Testis (tissue), 3 donors: ENCODE data around the gene FOS. TPM values are rescaled to one million over a fixed set of nuclear protein-coding genes. Genes with fewer than 3 reads are reported as not detected.
A peak's percentile ranks its signal among the peaks of the same experiment; 100 is the strongest.
"Not testable (repeated sequence)": the region's sequence is repeated elsewhere in the genome, so short reads cannot be mapped to it uniquely, and the experiment has no call there.

Experiments
- DNase-seq: peaks from one replicate; pipeline ENCODE4 v3.0.0-alpha.2; 2019
- H3K27ac ChIP-seq, 2 donors: fragments of 200-600 bp; sonication (generic); one replicate each; pipeline ENCODE4 v1.5.1; 2019
- H3K27me3 ChIP-seq: fragments of 200-600 bp; sonication (generic); one replicate; pipeline ENCODE4 v1.5.1; 2019
- H3K36me3 ChIP-seq: fragments of 200-600 bp; sonication (generic); one replicate; pipeline ENCODE4 v1.5.1; 2017; ENCODE audit warnings: low read depth; ENCODE audit errors: missing control alignments
- H3K4me1 ChIP-seq: fragments of 200-600 bp; sonication (generic); one replicate; pipeline ENCODE4 v1.5.1; 2019
- H3K4me3 ChIP-seq, 2 donors: fragments of 200-600 bp; sonication (generic); one replicate each; pipeline ENCODE4 v1.5.1; 2017 to 2019
- H3K9me3 ChIP-seq: fragments of 200-600 bp; sonication (generic); one replicate; pipeline ENCODE4 v1.5.1; 2017
- CTCF ChIP-seq, 3 experiments: fragments of 450-650 bp in 2 of 3; fragments of 200-600 bp in 1 of 3; sonication (generic) in 1 of 3; IDR thresholded peaks; one replicate each; pipeline ENCODE4 v1.5.1; 2016 to 2019; ENCODE audit warnings: antibody characterized with exemption in 3 of 3, mild to moderate bottlenecking in 2 of 3, moderate library complexity in 1 of 3
- POLR2A ChIP-seq: fragments of 450-650 bp; IDR thresholded peaks from one replicate; pipeline ENCODE4 v1.6.1; 2017; ENCODE audit warnings: antibody characterized with exemption, mild to moderate bottlenecking, moderate library complexity
- WGBS, 2 donors: methylation state at CpG; one replicate each; pipeline ENCODE4 v1.1.5; 2018; 5-methylcytosine and 5-hydroxymethylcytosine counted together
- intact Hi-C: fragments of 100-400 bp; cut with DNase I; formaldehyde crosslinking; loops from one replicate; pipeline ENCODE4 v1.15.1; 2023; ENCODE audit warnings: low total_unique reads
- polyA plus RNA-seq: library from polyadenylated mRNA; stranded (reverse); fragments of 350-450 nt; fragmentation: Illumina TruSeq; extraction: RNeasy Lipid Tissue Mini Kit (QIAGEN cat#74804); gene quantifications from one replicate; pipeline ENCODE4 v1.2.3, GENCODE V29; 2014; ENCODE audit warnings: low read depth, low replicate concordance; ENCODE audit not compliant: insufficient read depth
- total RNA-seq, 2 donors: library from RNA; depleted of rRNA; stranded (reverse); fragments of >200 nt; gene quantifications; one replicate each; pipeline ENCODE4 v1.2.3, GENCODE V29; 2016

FOS gene
- total and polyA plus RNA-seq, 3 donors from 2014 or later = 44.2 to 247 (median 66.1) TPM

DNA sequence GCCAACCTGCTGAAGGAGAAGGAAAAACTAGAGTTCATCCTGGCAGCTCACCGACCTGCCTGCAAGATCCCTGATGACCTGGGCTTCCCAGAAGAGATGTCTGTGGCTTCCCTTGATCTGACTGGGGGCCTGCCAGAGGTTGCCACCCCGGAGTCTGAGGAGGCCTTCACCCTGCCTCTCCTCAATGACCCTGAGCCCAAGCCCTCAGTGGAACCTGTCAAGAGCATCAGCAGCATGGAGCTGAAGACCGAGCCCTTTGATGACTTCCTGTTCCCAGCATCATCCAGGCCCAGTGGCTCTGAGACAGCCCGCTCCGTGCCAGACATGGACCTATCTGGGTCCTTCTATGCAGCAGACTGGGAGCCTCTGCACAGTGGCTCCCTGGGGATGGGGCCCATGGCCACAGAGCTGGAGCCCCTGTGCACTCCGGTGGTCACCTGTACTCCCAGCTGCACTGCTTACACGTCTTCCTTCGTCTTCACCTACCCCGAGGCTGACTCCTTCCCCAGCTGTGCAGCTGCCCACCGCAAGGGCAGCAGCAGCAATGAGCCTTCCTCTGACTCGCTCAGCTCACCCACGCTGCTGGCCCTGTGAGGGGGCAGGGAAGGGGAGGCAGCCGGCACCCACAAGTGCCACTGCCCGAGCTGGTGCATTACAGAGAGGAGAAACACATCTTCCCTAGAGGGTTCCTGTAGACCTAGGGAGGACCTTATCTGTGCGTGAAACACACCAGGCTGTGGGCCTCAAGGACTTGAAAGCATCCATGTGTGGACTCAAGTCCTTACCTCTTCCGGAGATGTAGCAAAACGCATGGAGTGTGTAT is 2.4 kb downstream of the FOS start:
- Histone ChIP-seq H3K4me3 (peak overlapping the region in 1 of 2 donors; percentile 86), H3K27me3 (no peaks in the 10 kb centered on the region), H3K36me3 (no peaks in the 10 kb centered on the region), H3K27ac (no peak overlapping the region), H3K4me1 (peaks cover 18% of the 10 kb centered on the region), H3K9me3 (no peaks in the 10 kb centered on the region)
- 85 to 92% methylated on average over 14 to 15 of the region's 17 CpGs for WGBS, 2 donors
- no peak for DNase-seq
- intact Hi-C loops = no loop called here
- no peak for TF ChIP-seq POLR2A

DNA sequence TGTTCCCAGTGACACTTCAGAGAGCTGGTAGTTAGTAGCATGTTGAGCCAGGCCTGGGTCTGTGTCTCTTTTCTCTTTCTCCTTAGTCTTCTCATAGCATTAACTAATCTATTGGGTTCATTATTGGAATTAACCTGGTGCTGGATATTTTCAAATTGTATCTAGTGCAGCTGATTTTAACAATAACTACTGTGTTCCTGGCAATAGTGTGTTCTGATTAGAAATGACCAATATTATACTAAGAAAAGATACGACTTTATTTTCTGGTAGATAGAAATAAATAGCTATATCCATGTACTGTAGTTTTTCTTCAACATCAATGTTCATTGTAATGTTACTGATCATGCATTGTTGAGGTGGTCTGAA is 3.0 kb downstream of the FOS start:
- no peaks in the 10 kb centered on the region for H3K9me3 ChIP-seq
- H3K27ac ChIP-seq = no peak overlapping the region
- no peaks in the 10 kb centered on the region for H3K36me3 ChIP-seq
- H3K4me1 ChIP-seq = peaks cover 12% of the 10 kb centered on the region
- intact Hi-C loops = no loop called here
- H3K27me3 ChIP-seq = no peaks in the 10 kb centered on the region
- DNase-seq = no peak
- no peak for TF ChIP-seq CTCF (IDR thresholded peaks at IDR 0.05)
- TF ChIP-seq POLR2A = no peak
- H3K4me3 ChIP-seq = no peak overlapping the region
- WGBS, 2 donors = 74 to 83% methylated on average over 1 of the region's 1 CpG

DNA sequence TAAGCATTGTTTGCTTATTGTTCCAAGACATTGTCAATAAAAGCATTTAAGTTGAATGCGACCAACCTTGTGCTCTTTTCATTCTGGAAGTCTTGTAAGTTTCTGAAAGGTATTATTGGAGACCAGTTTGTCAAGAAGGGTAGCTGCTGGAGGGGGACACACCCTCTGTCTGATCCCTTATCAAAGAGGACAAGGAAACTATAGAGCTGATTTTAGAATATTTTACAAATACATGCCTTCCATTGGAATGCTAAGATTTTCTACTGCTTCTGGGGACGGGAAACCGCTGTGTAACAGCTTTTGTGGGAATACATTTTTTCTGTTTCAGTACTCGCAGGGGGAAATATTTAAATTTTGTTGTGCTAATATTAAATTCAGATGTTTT is 3.5 kb downstream of the FOS start:
- intact Hi-C loops = no loop called here
- Histone ChIP-seq H3K27ac (no peak overlapping the region), H3K9me3 (no peaks in the 10 kb centered on the region), H3K4me1 (peaks cover 12% of the 10 kb centered on the region), H3K4me3 (no peak overlapping the region), H3K36me3 (no peaks in the 10 kb centered on the region), H3K27me3 (no peaks in the 10 kb centered on the region)
- WGBS, 2 donors = 93 to 97% methylated on average over 4 of the region's 4 CpGs
- TF ChIP-seq POLR2A (no peak), CTCF (IDR thresholded peaks at IDR 0.05) (no peak)
- no peak for DNase-seq

GRCh38 chr14:75282555-75283161 is 4.0 kb downstream of the FOS start:
- not testable (repeated sequence) for H3K4me3 ChIP-seq

DNA sequence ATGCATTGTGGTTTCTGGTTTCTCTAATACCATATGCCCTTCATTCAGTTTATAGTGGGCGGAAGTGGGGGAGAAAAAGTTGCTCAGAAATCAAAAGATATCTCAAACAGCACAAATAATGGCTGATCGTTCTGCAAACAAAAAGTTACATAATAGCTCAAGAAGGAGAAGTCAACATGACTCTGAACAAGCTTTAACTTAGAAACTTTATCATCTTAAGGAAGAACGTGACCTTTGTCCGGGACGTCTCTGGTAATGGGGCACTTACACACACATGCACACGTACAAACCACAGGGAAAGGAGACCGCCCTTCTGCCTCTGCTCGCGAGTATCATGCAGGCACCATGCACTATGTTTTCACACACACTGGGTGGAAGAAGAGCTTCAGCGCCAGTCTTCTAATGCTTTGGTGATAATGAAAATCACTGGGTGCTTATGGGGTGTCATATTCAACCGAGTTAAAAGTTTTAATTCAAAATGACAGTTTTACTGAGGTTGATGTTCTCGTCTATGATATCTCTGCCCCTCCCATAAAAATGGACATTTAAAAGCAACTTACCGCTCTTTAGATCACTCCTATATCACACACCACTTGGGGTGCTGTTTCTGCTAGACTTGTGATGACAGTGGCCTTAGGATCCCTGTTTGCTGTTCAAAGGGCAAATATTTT is 4.7 kb downstream of the FOS start:
- 66 to 69% methylated on average over 13 of the region's 13 CpGs for WGBS, 2 donors
- H3K36me3 ChIP-seq = no peaks in the 10 kb centered on the region
- TF ChIP-seq CTCF (IDR thresholded peaks at IDR 0.05) = no peak
- TF ChIP-seq POLR2A = no peak
- DNase-seq = no peak
- no peaks in the 10 kb centered on the region for H3K9me3 ChIP-seq
- H3K4me1 ChIP-seq = peaks cover 12% of the 10 kb centered on the region
- no peak overlapping the region for H3K4me3 ChIP-seq
- intact Hi-C loops = no loop called here
- H3K27ac ChIP-seq = no peak overlapping the region
- no peaks in the 10 kb centered on the region for H3K27me3 ChIP-seq

More at GRCh38 chr14:75282555-75283161, 4.0 kb downstream of the FOS start:
- H3K4me1 ChIP-seq = peaks cover 12% of the 10 kb centered on the region
- WGBS, 2 donors = 90% methylated on average over 18 of the region's 18 CpGs
- intact Hi-C loops, H3K27ac ChIP-seq, H3K36me3 ChIP-seq, H3K9me3 ChIP-seq, H3K27me3 ChIP-seq, DNase-seq: not testable (repeated sequence)
